Panc1 (cell line): ENCODE results near the gene POLD2.

ENCODE experiments used
- CTCF ChIP-seq: fragments of 450-650 bp; IDR thresholded peaks from 2 replicates; pipeline ENCODE4 v1.5.1; 2017; ENCODE audit warnings: mild to moderate bottlenecking
- POLR2AphosphoS5 ChIP-seq: IDR thresholded peaks from 2 replicates; pipeline ENCODE4 v1.6.1; 2012; ENCODE audit warnings: mild to moderate bottlenecking, low read depth, low read length, moderate library complexity
- REST ChIP-seq, 2 experiments: IDR thresholded peaks; 2 replicates each; pipeline ENCODE4 v1.6.1; 2011 to 2012; ENCODE audit warnings: low read depth in 2 of 2, control low read depth in 1 of 2, low read length in 1 of 2, mild to moderate bottlenecking in 1 of 2, moderate library complexity in 1 of 2; ENCODE audit not compliant: insufficient read depth in 1 of 2
- SIN3A ChIP-seq: IDR thresholded peaks from 2 replicates; pipeline ENCODE4 v1.6.1; 2012; ENCODE audit warnings: low read depth, mild to moderate bottlenecking, low read length, moderate library complexity, borderline replicate concordance; ENCODE audit not compliant: insufficient read depth
- TCF7L2 ChIP-seq: IDR thresholded peaks from 2 replicates; pipeline ENCODE4 v1.6.1; 2011; ENCODE audit warnings: mild to moderate bottlenecking, low read depth, low read length, inconsistent platforms

- TF ChIP-seq CTCF, result no peak
- no peak for TF ChIP-seq REST (IDR thresholded peaks at IDR 0.05; ENCODE audit: insufficient read depth in 1 of 2, low read depth in 2 of 2, low read length in 1 of 2)
- no peak for TF ChIP-seq SIN3A
- no peak for TF ChIP-seq TCF7L2
- TF ChIP-seq POLR2AphosphoS5, result no peak
Observed at GRCh38 chr7:44079331-44080021, 43.9 kb downstream of the POLD2 start.
